ENCODE measurements around the gene YAP1.

DNA sequence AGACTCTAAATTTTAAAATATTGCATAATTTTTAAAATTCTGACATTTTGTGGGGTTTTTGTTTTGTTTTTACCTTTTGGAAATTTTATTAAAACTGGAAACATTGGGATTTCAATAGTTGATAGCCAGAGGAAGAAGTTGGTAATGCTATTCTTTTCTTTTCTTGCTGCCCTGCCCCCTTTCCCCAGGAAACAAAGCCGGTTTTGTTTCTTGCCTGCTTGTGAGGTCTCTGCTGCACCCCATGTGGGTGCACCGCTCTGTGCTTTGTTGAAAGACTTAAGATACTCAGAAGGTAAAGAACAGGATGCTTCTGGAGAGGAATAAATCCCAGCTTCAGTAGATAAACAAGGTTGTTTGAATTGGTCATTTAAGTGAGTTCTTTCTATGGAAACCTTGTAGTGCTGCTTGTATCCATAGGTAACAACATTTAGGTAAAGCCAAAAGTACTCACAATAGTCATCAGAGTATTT lies 87.5 kb downstream of the YAP1 start:
- TF ChIP-seq CTCF (conservative IDR thresholded peaks at IDR 0.05; ENCODE audit: low read depth, low read length) (no peak), EZH2 (IDR thresholded peaks at IDR 0.05; ENCODE audit: borderline replicate concordance, low read depth, low read length, poor library complexity, severe bottlenecking) (no peak)
